HG02973 (cell line): ENCODE measurements around the gene PTPRG.

Source experiments
- ATAC-seq: cut with Tn5 transposase; IDR thresholded peaks from one replicate; pipeline ENCODE4 v1.9.1; 2021; ENCODE audit warnings: moderate library complexity; ENCODE audit not compliant: unreplicated experiment

Gene PTPRG

GRCh38 chr3:61562042-61562720 lies 810 bp downstream of the PTPRG start:
- no peak for ATAC-seq

GRCh38 chr3:61562721-61563312 lies 1.4 kb downstream of the PTPRG start:
- ATAC-seq: no peak

- ATAC-seq: no peak
Observed at GRCh38 chr3:61563313-61564271, 2.2 kb downstream of the PTPRG start.

- no peak for ATAC-seq
Observed at GRCh38 chr3:61564395-61565059, 3.2 kb downstream of the PTPRG start.

- ATAC-seq: no peak
Observed at GRCh38 chr3:61565569-61565968, 4.2 kb downstream of the PTPRG start.

GRCh38 chr3:61568127-61568526 lies 6.8 kb downstream of the PTPRG start:
- ATAC-seq: no peak

- ATAC-seq: no peak
Observed at GRCh38 chr3:61569856-61570580, 8.6 kb downstream of the PTPRG start.

- no peak for ATAC-seq
Observed at GRCh38 chr3:61570813-61571212, 9.4 kb downstream of the PTPRG start.

GRCh38 chr3:61571516-61572336 lies 10.4 kb downstream of the PTPRG start:
- no peak for ATAC-seq

- no peak for ATAC-seq
Observed at GRCh38 chr3:61572879-61573278, 11.5 kb downstream of the PTPRG start.

GRCh38 chr3:61573441-61573840 lies 12.1 kb downstream of the PTPRG start:
- ATAC-seq: no peak

GRCh38 chr3:61574854-61575253 lies 13.5 kb downstream of the PTPRG start:
- no peak for ATAC-seq

GRCh38 chr3:61575893-61576292 lies 14.5 kb downstream of the PTPRG start:
- no peak for ATAC-seq

- no peak for ATAC-seq
Observed at GRCh38 chr3:61577760-61578159, 16.4 kb downstream of the PTPRG start.

- ATAC-seq: no peak
Observed at GRCh38 chr3:61578667-61579367, 17.4 kb downstream of the PTPRG start.

GRCh38 chr3:61579685-61580084 lies 18.3 kb downstream of the PTPRG start:
- ATAC-seq: no peak

- no peak for ATAC-seq
Observed at GRCh38 chr3:61580982-61581643, 19.7 kb downstream of the PTPRG start.

GRCh38 chr3:61582287-61582686 lies 20.9 kb downstream of the PTPRG start:
- ATAC-seq: no peak

- no peak for ATAC-seq
Observed at GRCh38 chr3:61582846-61583245, 21.5 kb downstream of the PTPRG start.
